SJCRH30 (cell line): ENCODE results near the gene TSC1. TPM values are rescaled to one million over a fixed set of nuclear protein-coding genes. Genes with fewer than 3 reads are reported as not detected.
A peak's percentile ranks its signal among the peaks of the same experiment; 100 is the strongest.

Experiments
- DNase-seq, 2 experiments: peaks; one replicate each; pipeline ENCODE4 v3.0.0-alpha.2; 2015 to 2020
- H3K27ac ChIP-seq: fragments of 250-450 bp; sonication (Bioruptor Pico); 2 replicates; pipeline ENCODE4 v1.5.1; 2020; ENCODE audit warnings: mild to moderate bottlenecking, moderate library complexity
- H3K27me3 ChIP-seq: fragments of 250-450 bp; sonication (Bioruptor Pico); 2 replicates; pipeline ENCODE4 v1.5.1; 2020; ENCODE audit warnings: mild to moderate bottlenecking, moderate library complexity
- H3K36me3 ChIP-seq: fragments of 250-450 bp; sonication (Bioruptor Pico); 2 replicates; pipeline ENCODE4 v1.5.1; 2020; ENCODE audit warnings: mild to moderate bottlenecking, moderate library complexity
- H3K4me1 ChIP-seq: fragments of 250-450 bp; sonication (Bioruptor Pico); 2 replicates; pipeline ENCODE4 v1.5.1; 2020; ENCODE audit warnings: mild to moderate bottlenecking, moderate library complexity
- H3K4me3 ChIP-seq: fragments of 250-450 bp; sonication (Bioruptor Pico); 2 replicates; pipeline ENCODE4 v1.5.1; 2020; ENCODE audit warnings: mild to moderate bottlenecking, moderate library complexity
- H3K9me3 ChIP-seq: fragments of 250-450 bp; sonication (Bioruptor Pico); replicated peaks from 2 replicates; pipeline ENCODE4 v1.5.1; 2020; ENCODE audit warnings: mild to moderate bottlenecking, moderate library complexity
- total RNA-seq: library from RNA; depleted of rRNA; stranded (reverse); fragments of >200 nt; shearing (Covaris generic); gene quantifications from 2 replicates; pipeline ENCODE4 v1.2.3, GENCODE V29; 2014

The TSC1 gene
- total RNA-seq, 1 experiment from 2014 or later = 44.5 TPM

DNA sequence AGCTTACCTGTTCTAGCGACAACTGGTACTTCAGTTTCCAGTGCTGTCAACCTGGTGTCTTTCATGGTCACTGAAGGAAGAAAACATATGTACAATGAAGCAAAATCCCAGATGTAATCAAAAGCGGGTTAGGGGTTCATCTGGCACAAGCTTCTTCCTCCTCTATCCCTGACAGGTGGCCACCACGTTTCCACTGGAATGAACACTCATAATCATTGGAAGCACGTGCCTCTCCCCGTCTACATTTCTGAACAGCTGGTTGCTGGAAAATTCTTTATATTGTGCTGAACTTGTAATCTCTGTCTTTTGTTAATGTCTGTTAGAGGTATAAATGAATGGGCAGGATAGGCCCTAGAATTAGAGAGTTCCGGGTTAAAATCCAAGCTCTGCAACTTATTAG lies 9.4 kb downstream of the TSC1 start:
- no peaks in the 10 kb centered on the region for H3K9me3 ChIP-seq
- DNase-seq = peak; percentile 69 to 72

GRCh38 chr9:132931178-132931735 lies 13.2 kb downstream of the TSC1 start:
- Histone ChIP-seq H3K4me1 (peaks cover 27% of the 10 kb centered on the region), H3K9me3 (no peaks in the 10 kb centered on the region), H3K27ac (peak overlapping the region; percentile 15; the same call in 1 of the 2 replicates), H3K36me3 (peaks cover 18% of the 10 kb centered on the region), H3K4me3 (no peak overlapping the region), H3K27me3 (no peaks in the 10 kb centered on the region)
- no peak for DNase-seq

More for the DNA sequence above, 9.4 kb downstream of the TSC1 start:
- Histone ChIP-seq H3K27ac (peak overlapping the region; percentile 75), H3K27me3 (no peaks in the 10 kb centered on the region), H3K4me3 (no peak overlapping the region), H3K36me3 (0 out of 2 replicates have a peak, but pooled peaks cover 7% of the 10 kb centered on the region), H3K4me1 (peaks cover 27% of the 10 kb centered on the region)

DNA sequence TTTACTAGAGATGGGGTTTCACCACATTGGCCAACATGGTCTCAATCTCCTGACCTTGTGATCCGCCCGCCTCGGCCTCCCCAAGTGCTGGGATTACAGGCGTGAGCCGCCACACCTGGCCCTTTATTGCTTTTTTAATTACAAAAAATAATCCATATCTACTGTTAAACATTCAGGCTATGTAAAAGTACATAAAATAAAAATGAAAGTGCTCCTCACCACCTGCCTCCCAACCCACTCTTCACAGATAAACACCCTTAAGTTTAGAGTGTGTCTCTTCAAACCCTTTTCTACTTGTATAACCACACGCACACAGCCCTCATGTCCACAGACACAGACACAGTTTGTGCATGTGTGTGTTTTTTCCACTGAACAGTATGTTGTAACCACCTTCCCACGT lies 16.7 kb downstream of the TSC1 start:
- H3K4me1 ChIP-seq = peaks cover 10% of the 10 kb centered on the region; the same call in 1 of the 2 replicates
- H3K27ac ChIP-seq = no peak overlapping the region
- no peaks in the 10 kb centered on the region for H3K27me3 ChIP-seq
- DNase-seq = no peak
- no peak overlapping the region for H3K4me3 ChIP-seq
- H3K9me3 ChIP-seq = no peaks in the 10 kb centered on the region
- H3K36me3 ChIP-seq = peaks cover 38% of the 10 kb centered on the region

GRCh38 chr9:132923346-132923902 lies 21.0 kb downstream of the TSC1 start:
- Histone ChIP-seq H3K27me3 (no peaks in the 10 kb centered on the region), H3K4me3 (no peak overlapping the region), H3K36me3 (peaks cover 60% of the 10 kb centered on the region), H3K4me1 (peaks cover 6% of the 10 kb centered on the region; the same call in 1 of the 2 replicates), H3K9me3 (no peaks in the 10 kb centered on the region), H3K27ac (no peak overlapping the region)
- DNase-seq = no peak

GRCh38 chr9:132919614-132920268 lies 24.7 kb downstream of the TSC1 start:
- peak overlapping the region; percentile 40 for H3K27ac ChIP-seq
- peak; percentile 26 to 38 for DNase-seq
- no peaks in the 10 kb centered on the region for H3K9me3 ChIP-seq
- no peaks in the 10 kb centered on the region for H3K27me3 ChIP-seq
- H3K4me1 ChIP-seq = peaks cover 6% of the 10 kb centered on the region; the same call in 1 of the 2 replicates
- H3K36me3 ChIP-seq = peaks cover 53% of the 10 kb centered on the region
- no peak overlapping the region for H3K4me3 ChIP-seq

GRCh38 chr9:132914924-132915323 lies 29.5 kb downstream of the TSC1 start:
- no peaks in the 10 kb centered on the region for H3K9me3 ChIP-seq
- no peak overlapping the region for H3K27ac ChIP-seq
- H3K36me3 ChIP-seq = peaks cover 26% of the 10 kb centered on the region
- H3K4me3 ChIP-seq = no peak overlapping the region
- no peak for DNase-seq
- H3K27me3 ChIP-seq = no peaks in the 10 kb centered on the region
- H3K4me1 ChIP-seq = peaks cover 2% of the 10 kb centered on the region; the same call in 1 of the 2 replicates

DNA sequence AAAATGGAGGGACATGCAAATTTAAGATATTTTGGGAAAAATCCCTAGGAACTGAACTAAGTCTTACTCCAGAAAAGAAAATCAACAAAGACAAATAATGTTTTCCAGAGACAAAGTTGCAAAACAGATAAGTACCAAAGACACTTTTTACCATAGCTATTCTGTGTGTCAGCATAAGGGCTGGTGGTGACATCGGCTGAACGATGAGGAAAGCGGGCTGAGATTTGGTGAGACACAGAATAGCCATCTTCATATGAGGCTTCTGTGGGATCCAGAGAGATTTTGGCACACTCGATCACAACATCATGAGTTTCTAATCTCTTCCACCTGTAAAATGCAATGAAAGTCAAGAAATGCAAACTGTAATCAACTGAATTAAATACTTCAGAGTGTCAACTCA lies 32.3 kb downstream of the TSC1 start:
- DNase-seq = no peak
- H3K4me3 ChIP-seq = no peak overlapping the region
- no peaks in the 10 kb centered on the region for H3K4me1 ChIP-seq
- no peaks in the 10 kb centered on the region for H3K27me3 ChIP-seq
- H3K9me3 ChIP-seq = no peaks in the 10 kb centered on the region
- H3K36me3 ChIP-seq = peaks cover 30% of the 10 kb centered on the region
- H3K27ac ChIP-seq = no peak overlapping the region

- no peak overlapping the region for H3K4me3 ChIP-seq
- peaks cover 26% of the 10 kb centered on the region for H3K36me3 ChIP-seq
- DNase-seq = no peak
- no peak overlapping the region for H3K27ac ChIP-seq
- H3K9me3 ChIP-seq = no peaks in the 10 kb centered on the region
- H3K27me3 ChIP-seq = no peaks in the 10 kb centered on the region
- no peaks in the 10 kb centered on the region for H3K4me1 ChIP-seq
Observed at GRCh38 chr9:132910376-132910775, 34.0 kb downstream of the TSC1 start.

GRCh38 chr9:132909311-132909710 lies 35.1 kb downstream of the TSC1 start:
- Histone ChIP-seq H3K4me3 (no peak overlapping the region), H3K9me3 (no peaks in the 10 kb centered on the region), H3K27me3 (no peaks in the 10 kb centered on the region), H3K4me1 (no peaks in the 10 kb centered on the region), H3K27ac (no peak overlapping the region), H3K36me3 (peaks cover 26% of the 10 kb centered on the region)
- DNase-seq = no peak

DNA sequence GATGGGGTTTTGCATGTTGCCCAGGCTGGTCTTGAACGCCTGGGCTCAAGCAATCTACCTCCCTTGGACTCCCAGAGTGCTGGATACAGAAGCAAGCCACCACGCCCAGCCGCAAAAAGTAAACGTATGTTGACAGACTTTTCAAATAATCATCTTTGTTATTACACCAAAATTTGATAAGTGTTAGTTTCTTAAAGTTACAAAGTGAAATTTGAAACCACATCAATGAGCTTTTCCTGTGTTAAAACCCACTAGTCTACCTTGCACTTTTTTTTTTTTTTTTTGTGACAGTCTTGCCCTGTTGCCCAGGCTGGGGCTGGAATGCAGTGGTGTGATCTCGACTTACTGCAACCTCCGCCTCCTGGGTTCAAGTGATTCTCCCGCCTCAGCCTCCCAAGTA lies 35.8 kb downstream of the TSC1 start:
- no peak for DNase-seq
- Histone ChIP-seq H3K9me3 (no peaks in the 10 kb centered on the region), H3K36me3 (peaks cover 24% of the 10 kb centered on the region)

DNA sequence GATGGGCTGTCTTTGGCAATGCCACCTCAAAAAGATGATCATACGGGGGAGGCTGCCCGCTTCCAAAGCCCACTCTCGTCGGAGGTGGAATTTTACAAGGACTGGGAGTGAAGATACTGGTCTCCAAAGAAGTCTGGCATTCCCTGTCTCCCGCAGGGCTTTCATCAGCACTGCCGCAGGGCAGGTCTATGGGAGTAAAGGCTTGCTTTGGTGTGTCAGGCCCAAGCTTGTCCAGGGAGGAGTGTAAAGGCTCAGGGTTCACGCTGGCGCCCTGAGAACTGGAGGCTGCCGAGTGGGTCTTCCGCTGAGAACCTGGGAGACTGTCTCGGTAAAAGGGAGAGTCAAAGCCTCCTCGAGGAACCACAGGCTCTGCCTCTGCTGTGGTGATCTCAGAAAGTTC lies 38.7 kb downstream of the TSC1 start:
- Histone ChIP-seq H3K27me3 (no peaks in the 10 kb centered on the region), H3K4me1 (no peaks in the 10 kb centered on the region), H3K27ac (no peak overlapping the region), H3K4me3 (no peak overlapping the region), H3K36me3 (peaks cover 19% of the 10 kb centered on the region), H3K9me3 (no peaks in the 10 kb centered on the region)
- DNase-seq = no peak

More for the DNA sequence above, 35.8 kb downstream of the TSC1 start:
- no peak overlapping the region for H3K4me3 ChIP-seq
- H3K27ac ChIP-seq = no peak overlapping the region
- H3K27me3 ChIP-seq = no peaks in the 10 kb centered on the region
- H3K4me1 ChIP-seq = no peaks in the 10 kb centered on the region

DNA sequence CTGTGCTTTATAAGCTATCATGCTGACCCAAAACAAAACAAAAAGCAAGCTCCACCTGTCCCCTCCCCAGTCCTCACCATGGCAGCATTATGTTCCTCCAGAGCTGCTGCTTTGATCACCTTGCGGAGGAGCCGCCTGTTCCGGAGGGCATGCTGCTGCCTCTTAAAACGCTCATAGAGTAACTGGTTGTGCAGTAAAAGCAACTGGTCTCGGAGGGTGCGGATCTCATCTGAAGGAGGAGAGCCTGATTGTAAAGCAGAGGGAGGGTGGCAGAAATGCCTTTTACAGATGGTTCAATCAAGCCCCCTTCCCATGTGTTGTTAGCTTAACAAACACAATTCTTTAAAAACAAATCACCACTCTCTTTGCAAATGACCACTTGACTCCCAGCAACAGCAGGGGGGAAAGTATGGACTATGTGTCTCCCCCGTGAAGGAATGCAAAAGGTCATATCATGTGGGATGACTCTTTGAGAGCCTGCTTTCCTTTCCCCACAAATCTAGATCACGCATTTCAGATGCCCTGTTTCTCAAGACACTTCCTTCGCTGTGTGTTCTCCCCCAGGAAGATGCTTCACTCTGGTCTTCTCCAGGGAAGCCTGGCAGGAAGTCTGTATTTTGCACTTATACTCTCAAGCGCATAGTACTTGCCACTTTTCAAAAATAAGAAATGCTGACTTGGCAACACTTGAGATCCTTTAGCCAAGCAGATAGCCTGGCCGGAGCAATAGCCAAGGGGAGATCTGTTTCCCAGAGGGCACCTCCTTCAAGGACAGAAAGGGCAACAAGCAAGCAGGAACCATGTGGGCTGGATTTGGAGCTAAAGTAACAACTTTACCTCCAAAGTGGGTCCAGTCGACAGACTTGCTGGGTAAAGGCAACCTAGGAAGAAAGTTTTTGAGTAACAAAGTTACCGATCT lies 40.6 kb downstream of the TSC1 start:
- Histone ChIP-seq H3K27ac (no peak overlapping the region), H3K27me3 (no peaks in the 10 kb centered on the region), H3K36me3 (peaks cover 24% of the 10 kb centered on the region), H3K4me3 (no peak overlapping the region), H3K4me1 (no peaks in the 10 kb centered on the region), H3K9me3 (no peaks in the 10 kb centered on the region)
- no peak for DNase-seq

- Histone ChIP-seq H3K9me3 (no peaks in the 10 kb centered on the region), H3K36me3 (peaks cover 25% of the 10 kb centered on the region), H3K4me3 (no peak overlapping the region), H3K27me3 (no peaks in the 10 kb centered on the region), H3K27ac (no peak overlapping the region), H3K4me1 (no peaks in the 10 kb centered on the region)
- DNase-seq = peak; percentile 67 to 90
Observed at GRCh38 chr9:132901858-132902831, 42.3 kb downstream of the TSC1 start.

DNA sequence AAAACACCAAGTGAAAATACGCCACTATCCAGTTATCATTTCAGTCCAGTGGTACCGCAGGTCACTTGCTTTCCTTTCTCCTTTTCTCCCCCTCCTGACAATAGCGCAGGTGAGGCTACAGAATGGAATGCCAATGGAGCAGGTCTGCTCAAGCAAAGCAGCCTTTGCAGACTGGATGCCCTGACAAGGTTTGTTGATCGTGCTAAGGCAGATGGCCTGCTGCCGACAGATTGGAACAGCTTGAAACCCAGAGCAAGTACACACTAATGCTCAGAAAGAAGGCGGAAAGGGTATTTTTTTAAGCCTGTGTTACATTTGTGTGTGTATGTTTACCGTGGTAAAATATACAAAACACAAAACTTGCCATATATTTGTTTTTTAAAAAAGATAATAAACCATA lies 46.4 kb downstream of the TSC1 start:
- no peaks in the 10 kb centered on the region for H3K27me3 ChIP-seq
- no peak overlapping the region for H3K4me3 ChIP-seq
- no peak overlapping the region for H3K27ac ChIP-seq
- no peaks in the 10 kb centered on the region for H3K9me3 ChIP-seq
- peaks cover 31% of the 10 kb centered on the region for H3K36me3 ChIP-seq
- H3K4me1 ChIP-seq = no peaks in the 10 kb centered on the region
- no peak for DNase-seq
